ENCODE measurements around the gene RBFA.

GRCh38 chr18:80050797-80051196, 16.6 kb downstream of the RBFA start:
- no peak for TF ChIP-seq POLR2AphosphoS5 (IDR thresholded peaks at IDR 0.05)
- TF ChIP-seq, protein P1, sequence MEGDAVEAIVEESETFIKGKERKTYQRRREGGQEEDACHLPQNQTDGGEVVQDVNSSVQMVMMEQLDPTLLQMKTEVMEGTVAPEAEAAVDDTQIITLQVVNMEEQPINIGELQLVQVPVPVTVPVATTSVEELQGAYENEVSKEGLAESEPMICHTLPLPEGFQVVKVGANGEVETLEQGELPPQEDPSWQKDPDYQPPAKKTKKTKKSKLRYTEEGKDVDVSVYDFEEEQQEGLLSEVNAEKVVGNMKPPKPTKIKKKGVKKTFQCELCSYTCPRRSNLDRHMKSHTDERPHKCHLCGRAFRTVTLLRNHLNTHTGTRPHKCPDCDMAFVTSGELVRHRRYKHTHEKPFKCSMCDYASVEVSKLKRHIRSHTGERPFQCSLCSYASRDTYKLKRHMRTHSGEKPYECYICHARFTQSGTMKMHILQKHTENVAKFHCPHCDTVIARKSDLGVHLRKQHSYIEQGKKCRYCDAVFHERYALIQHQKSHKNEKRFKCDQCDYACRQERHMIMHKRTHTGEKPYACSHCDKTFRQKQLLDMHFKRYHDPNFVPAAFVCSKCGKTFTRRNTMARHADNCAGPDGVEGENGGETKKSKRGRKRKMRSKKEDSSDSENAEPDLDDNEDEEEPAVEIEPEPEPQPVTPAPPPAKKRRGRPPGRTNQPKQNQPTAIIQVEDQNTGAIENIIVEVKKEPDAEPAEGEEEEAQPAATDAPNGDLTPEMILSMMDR (IDR thresholded peaks at IDR 0.05) = no peak

Measured in stomach (tissue), 4 donors.